GM23338 (cell line): Measurements from ENCODE around the gene IGSF21. TPM values are rescaled to one million over a fixed set of nuclear protein-coding genes. Genes with fewer than 3 reads are reported as not detected.
A peak's percentile ranks its signal among the peaks of the same experiment; 100 is the strongest.

Experiments used
- ATAC-seq: fragments of 200-7000 bp; cut with Tn5 transposase; 3 replicates; pipeline ENCODE4 v1.9.1; 2020
- DNase-seq: peaks from one replicate; pipeline ENCODE4 v3.0.0-alpha.2; 2015; ENCODE audit warnings: low spot score
- H2AFZ ChIP-seq: fragments of 200-600 bp; sonication (generic); 2 replicates; pipeline ENCODE4 v1.8.0; 2016; ENCODE audit warnings: antibody characterized with exemption, mild to moderate bottlenecking, moderate library complexity
- H3F3A ChIP-seq: fragments of 200-600 bp; sonication (generic); replicated peaks from 2 replicates; pipeline ENCODE4 v1.8.0; 2017; ENCODE audit warnings: antibody characterized with exemption, mixed run types, low read depth
- H3K27ac ChIP-seq: fragments of 200-600 bp; sonication (generic); 2 replicates; pipeline ENCODE4 v1.6.1; 2016; ENCODE audit warnings: low read depth
- H3K27me3 ChIP-seq: fragments of 200-600 bp; sonication (generic); 2 replicates; pipeline ENCODE4 v1.8.0; 2016; ENCODE audit warnings: mild to moderate bottlenecking, mixed run types, moderate library complexity; ENCODE audit not compliant: insufficient read depth
- H3K36me3 ChIP-seq: fragments of 200-600 bp; sonication (generic); 2 replicates; pipeline ENCODE4 v1.8.0; 2016; ENCODE audit warnings: mild to moderate bottlenecking; ENCODE audit not compliant: insufficient read depth
- H3K4me1 ChIP-seq: fragments of 200-600 bp; sonication (generic); 2 replicates; pipeline ENCODE4 v1.8.0; 2016; ENCODE audit warnings: mild to moderate bottlenecking, moderate library complexity; ENCODE audit not compliant: insufficient read depth
- H3K4me2 ChIP-seq: fragments of 200-600 bp; sonication (generic); 2 replicates; pipeline ENCODE4 v1.7.1; 2017; ENCODE audit warnings: mixed run types
- H3K4me3 ChIP-seq: fragments of 200-600 bp; sonication (generic); 2 replicates; pipeline ENCODE4 v1.6.1; 2016; ENCODE audit warnings: mixed run types
- H3K79me2 ChIP-seq: fragments of 200-600 bp; sonication (generic); replicated peaks from 2 replicates; pipeline ENCODE4 v1.8.0; 2017; ENCODE audit warnings: mild to moderate bottlenecking; ENCODE audit not compliant: insufficient read depth
- H3K9me2 ChIP-seq: fragments of 200-600 bp; sonication (generic); 2 replicates; pipeline ENCODE4 v1.8.0; 2017; ENCODE audit not compliant: insufficient read depth
- H4K20me1 ChIP-seq: fragments of 200-600 bp; sonication (generic); replicated peaks from 2 replicates; pipeline ENCODE4 v1.8.0; 2017; ENCODE audit warnings: mild to moderate bottlenecking; ENCODE audit not compliant: insufficient read depth
- H3K27ac Mint-ChIP-seq: 2 replicates; pipeline ENCODE4 v1.8.0; 2020; ENCODE audit warnings: inconsistent platforms, mild to moderate bottlenecking, moderate library complexity, mixed read lengths
- H3K27me3 Mint-ChIP-seq: 3 replicates; pipeline ENCODE4 v1.8.0; 2022; ENCODE audit warnings: low read depth, mild to moderate bottlenecking, moderate library complexity, mixed read lengths, inconsistent platforms; ENCODE audit not compliant: insufficient read depth, poor library complexity
- H3K36me3 Mint-ChIP-seq: 3 replicates; pipeline ENCODE4 v1.8.0; 2021; ENCODE audit warnings: low read depth, mild to moderate bottlenecking, inconsistent platforms, moderate library complexity, mixed read lengths
- H3K4me1 Mint-ChIP-seq: 3 replicates; pipeline ENCODE4 v1.8.0; 2020; ENCODE audit warnings: mild to moderate bottlenecking, inconsistent platforms, mixed read lengths
- H3K4me3 Mint-ChIP-seq: 3 replicates; pipeline ENCODE4 v1.8.0; 2021; ENCODE audit warnings: moderate library complexity, mild to moderate bottlenecking, inconsistent platforms, mixed read lengths
- H3K9me3 Mint-ChIP-seq: 3 replicates; pipeline ENCODE4 v1.8.0; 2020; ENCODE audit warnings: moderate library complexity, mild to moderate bottlenecking, inconsistent platforms, mixed read lengths
- EZH2 ChIP-seq: fragments of 200-600 bp; sonication (generic); IDR thresholded peaks from one replicate; pipeline ENCODE4 v1.8.0; 2017; ENCODE audit warnings: antibody characterized with exemption, mild to moderate bottlenecking, low read depth; ENCODE audit not compliant: unreplicated experiment
- ZNF331 ChIP-seq: fragments of 250-450 bp; sonication (Bioruptor Pico); IDR thresholded peaks from 2 replicates; pipeline ENCODE4 v1.5.0; 2020; ENCODE audit warnings: low read depth, mild to moderate bottlenecking, moderate library complexity
- polyA plus RNA-seq: library from polyadenylated mRNA; unstranded; fragments of >200 nt; fragmentation: Nextera tagmentation; extraction: Ambion mirVana; gene quantifications from 2 replicates; pipeline ENCODE4 v1.2.1, GENCODE V29; 2016
- total RNA-seq: library from RNA; depleted of rRNA; stranded (reverse); fragments of >200 nt; shearing (Covaris generic); gene quantifications from 2 replicates; pipeline ENCODE4 v1.2.3, GENCODE V29; 2014
- TF ChIP-seq, protein P1 (sequence below): IDR thresholded peaks from one replicate; pipeline ENCODE4 v1.6.1; 2018; ENCODE audit warnings: antibody characterized with exemption; ENCODE audit not compliant: unreplicated experiment
- TF ChIP-seq, protein P2 (sequence below): IDR thresholded peaks from 2 replicates; pipeline ENCODE4 v1.6.1; 2016; ENCODE audit warnings: antibody characterized with exemption
- TF ChIP-seq, protein P3 (sequence below), 2 experiments: fragments of 200-600 bp in 1 of 2; sonication (generic) in 1 of 2; conservative IDR thresholded peaks; 2 replicates each; pipeline versions ENCODE4 v1.5.1 to v1.6.1; 2016 to 2017; ENCODE audit warnings: antibody characterized with exemption in 2 of 2, low read depth in 2 of 2, mild to moderate bottlenecking in 2 of 2, moderate library complexity in 1 of 2

The IGSF21 gene
- total and polyA plus RNA-seq, 2 experiments from 2014 or later = 15.6 to 15.7 TPM

DNA sequence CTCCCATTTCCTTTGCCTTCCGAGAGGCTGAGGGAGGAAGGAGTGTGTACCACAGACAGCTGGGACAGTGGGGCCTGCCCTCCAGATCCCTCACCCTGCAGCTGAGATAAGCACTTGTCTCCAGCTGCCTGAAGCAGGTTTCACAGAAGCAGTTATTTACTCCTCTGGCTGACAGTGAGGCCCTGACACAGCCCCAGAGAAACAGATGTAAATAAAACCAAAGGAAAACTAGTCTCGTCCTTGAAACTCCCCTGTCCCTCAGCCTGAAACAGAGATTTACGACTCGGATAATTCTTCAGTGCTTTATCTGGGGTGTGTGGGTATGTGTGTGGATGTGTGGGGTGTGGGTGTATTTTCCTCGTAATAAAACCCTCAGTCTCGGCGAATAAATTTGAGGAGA is 181.1 kb downstream of the IGSF21 start (continued):
- TF ChIP-seq, protein P1, sequence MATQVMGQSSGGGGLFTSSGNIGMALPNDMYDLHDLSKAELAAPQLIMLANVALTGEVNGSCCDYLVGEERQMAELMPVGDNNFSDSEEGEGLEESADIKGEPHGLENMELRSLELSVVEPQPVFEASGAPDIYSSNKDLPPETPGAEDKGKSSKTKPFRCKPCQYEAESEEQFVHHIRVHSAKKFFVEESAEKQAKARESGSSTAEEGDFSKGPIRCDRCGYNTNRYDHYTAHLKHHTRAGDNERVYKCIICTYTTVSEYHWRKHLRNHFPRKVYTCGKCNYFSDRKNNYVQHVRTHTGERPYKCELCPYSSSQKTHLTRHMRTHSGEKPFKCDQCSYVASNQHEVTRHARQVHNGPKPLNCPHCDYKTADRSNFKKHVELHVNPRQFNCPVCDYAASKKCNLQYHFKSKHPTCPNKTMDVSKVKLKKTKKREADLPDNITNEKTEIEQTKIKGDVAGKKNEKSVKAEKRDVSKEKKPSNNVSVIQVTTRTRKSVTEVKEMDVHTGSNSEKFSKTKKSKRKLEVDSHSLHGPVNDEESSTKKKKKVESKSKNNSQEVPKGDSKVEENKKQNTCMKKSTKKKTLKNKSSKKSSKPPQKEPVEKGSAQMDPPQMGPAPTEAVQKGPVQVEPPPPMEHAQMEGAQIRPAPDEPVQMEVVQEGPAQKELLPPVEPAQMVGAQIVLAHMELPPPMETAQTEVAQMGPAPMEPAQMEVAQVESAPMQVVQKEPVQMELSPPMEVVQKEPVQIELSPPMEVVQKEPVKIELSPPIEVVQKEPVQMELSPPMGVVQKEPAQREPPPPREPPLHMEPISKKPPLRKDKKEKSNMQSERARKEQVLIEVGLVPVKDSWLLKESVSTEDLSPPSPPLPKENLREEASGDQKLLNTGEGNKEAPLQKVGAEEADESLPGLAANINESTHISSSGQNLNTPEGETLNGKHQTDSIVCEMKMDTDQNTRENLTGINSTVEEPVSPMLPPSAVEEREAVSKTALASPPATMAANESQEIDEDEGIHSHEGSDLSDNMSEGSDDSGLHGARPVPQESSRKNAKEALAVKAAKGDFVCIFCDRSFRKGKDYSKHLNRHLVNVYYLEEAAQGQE = no peak
- TF ChIP-seq, protein P2, sequence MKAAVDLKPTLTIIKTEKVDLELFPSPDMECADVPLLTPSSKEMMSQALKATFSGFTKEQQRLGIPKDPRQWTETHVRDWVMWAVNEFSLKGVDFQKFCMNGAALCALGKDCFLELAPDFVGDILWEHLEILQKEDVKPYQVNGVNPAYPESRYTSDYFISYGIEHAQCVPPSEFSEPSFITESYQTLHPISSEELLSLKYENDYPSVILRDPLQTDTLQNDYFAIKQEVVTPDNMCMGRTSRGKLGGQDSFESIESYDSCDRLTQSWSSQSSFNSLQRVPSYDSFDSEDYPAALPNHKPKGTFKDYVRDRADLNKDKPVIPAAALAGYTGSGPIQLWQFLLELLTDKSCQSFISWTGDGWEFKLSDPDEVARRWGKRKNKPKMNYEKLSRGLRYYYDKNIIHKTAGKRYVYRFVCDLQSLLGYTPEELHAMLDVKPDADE = no peak
- no peak for TF ChIP-seq EZH2

DNA sequence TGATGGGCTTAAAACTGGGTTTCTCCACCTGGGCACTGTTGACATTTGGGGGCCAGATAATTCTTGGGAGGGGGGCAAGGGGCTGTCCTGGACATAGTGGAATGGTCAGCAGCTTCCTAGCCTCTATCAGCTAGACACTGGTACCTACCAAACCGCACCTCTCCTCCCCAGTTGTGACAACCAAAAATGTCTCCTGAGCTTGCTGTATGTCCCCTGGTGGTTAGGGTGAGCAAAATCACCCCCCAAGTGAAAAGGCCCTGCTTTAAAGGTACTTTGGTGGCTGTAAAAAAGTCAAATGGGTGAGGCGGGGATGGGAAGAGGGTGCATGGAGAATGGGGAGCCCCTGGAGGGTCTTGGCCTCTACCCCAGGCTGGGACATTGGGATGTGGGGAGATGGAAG is 182.0 kb downstream of the IGSF21 start:
- H3F3A ChIP-seq = no peaks in the 10 kb centered on the region
- ATAC-seq (no peak), DNase-seq (no peak)
- no peaks in the 10 kb centered on the region for H3K9me3 Mint-ChIP-seq
- H3K4me1 Mint-ChIP-seq = peaks cover 70% of the 10 kb centered on the region
- H3K4me3 ChIP-seq = no peak overlapping the region
- no peaks in the 10 kb centered on the region for H4K20me1 ChIP-seq
- H3K4me3 Mint-ChIP-seq = no peak overlapping the region
- H2AFZ ChIP-seq = no peak overlapping the region
- no peaks in the 10 kb centered on the region for H3K36me3 ChIP-seq
- no peak overlapping the region for H3K4me2 ChIP-seq
- peaks cover 5% of the 10 kb centered on the region; the same call in 1 of the 3 replicates for H3K36me3 Mint-ChIP-seq
- H3K27me3 ChIP-seq = no peaks in the 10 kb centered on the region
- H3K9me2 ChIP-seq = no peaks in the 10 kb centered on the region
- TF ChIP-seq ZNF331 (CRISPR knock-in tag) = no peak
- TF ChIP-seq, protein P3, sequence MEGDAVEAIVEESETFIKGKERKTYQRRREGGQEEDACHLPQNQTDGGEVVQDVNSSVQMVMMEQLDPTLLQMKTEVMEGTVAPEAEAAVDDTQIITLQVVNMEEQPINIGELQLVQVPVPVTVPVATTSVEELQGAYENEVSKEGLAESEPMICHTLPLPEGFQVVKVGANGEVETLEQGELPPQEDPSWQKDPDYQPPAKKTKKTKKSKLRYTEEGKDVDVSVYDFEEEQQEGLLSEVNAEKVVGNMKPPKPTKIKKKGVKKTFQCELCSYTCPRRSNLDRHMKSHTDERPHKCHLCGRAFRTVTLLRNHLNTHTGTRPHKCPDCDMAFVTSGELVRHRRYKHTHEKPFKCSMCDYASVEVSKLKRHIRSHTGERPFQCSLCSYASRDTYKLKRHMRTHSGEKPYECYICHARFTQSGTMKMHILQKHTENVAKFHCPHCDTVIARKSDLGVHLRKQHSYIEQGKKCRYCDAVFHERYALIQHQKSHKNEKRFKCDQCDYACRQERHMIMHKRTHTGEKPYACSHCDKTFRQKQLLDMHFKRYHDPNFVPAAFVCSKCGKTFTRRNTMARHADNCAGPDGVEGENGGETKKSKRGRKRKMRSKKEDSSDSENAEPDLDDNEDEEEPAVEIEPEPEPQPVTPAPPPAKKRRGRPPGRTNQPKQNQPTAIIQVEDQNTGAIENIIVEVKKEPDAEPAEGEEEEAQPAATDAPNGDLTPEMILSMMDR (conservative IDR thresholded peaks at IDR 0.05; ENCODE audit: low read depth in 2 of 2) = peak in 1 of 2 experiments; percentile 28; a peak in 2 of 4 replicates
- H3K79me2 ChIP-seq = no peaks in the 10 kb centered on the region
- no peak overlapping the region for H3K27ac ChIP-seq
- H3K27me3 Mint-ChIP-seq = peaks cover 16% of the 10 kb centered on the region
- H3K4me1 ChIP-seq = peaks cover 38% of the 10 kb centered on the region
- H3K27ac Mint-ChIP-seq = no peak overlapping the region
